Cardiac muscle cell (in vitro differentiated cells and primary cell): ENCODE data around the gene PRKCH. TPM values are rescaled to one million over a fixed set of nuclear protein-coding genes. Genes with fewer than 3 reads are reported as not detected.

Source experiments
- DNase-seq, 2 donors: peaks; one replicate each; pipeline versions ENCODE4 v3.0.0 to v3.0.0-alpha.2; 2010 to 2017; ENCODE audit warnings: low read depth in 1 of 2, low spot score in 1 of 2
- H3K27ac ChIP-seq: fragments of 200-600 bp; sonication (generic); 2 replicates; pipeline ENCODE4 v1.5.1; 2016
- H3K27me3 ChIP-seq: fragments of 200-600 bp; sonication (generic); 2 replicates; pipeline ENCODE4 v1.6.0; 2016; ENCODE audit warnings: control low read depth
- H3K36me3 ChIP-seq: fragments of 200-600 bp; sonication (generic); 2 replicates; pipeline ENCODE4 v1.5.1; 2016; ENCODE audit warnings: control low read depth
- H3K4me1 ChIP-seq: fragments of 200-600 bp; sonication (generic); 2 replicates; pipeline ENCODE4 v1.8.1; 2017; ENCODE audit warnings: low read depth, mild to moderate bottlenecking, mixed run types
- H3K4me3 ChIP-seq: fragments of 200-600 bp; sonication (generic); 2 replicates; pipeline ENCODE4 v1.5.1; 2016; ENCODE audit warnings: mild to moderate bottlenecking
- H3K9me3 ChIP-seq: fragments of 200-600 bp; sonication (generic); 2 replicates; pipeline ENCODE4 v1.5.1; 2017; ENCODE audit warnings: low read depth, mild to moderate bottlenecking, control low read depth
- CTCF ChIP-seq: IDR thresholded peaks from 2 replicates; pipeline ENCODE4 v1.5.1; 2012; ENCODE audit warnings: low read depth, mild to moderate bottlenecking, low read length
- polyA plus RNA-seq: library from polyadenylated mRNA; unstranded; fragments of >200 nt; fragmentation: Nextera tagmentation; extraction: Ambion mirVana; gene quantifications from 2 replicates; pipeline ENCODE4 v1.2.1, GENCODE V29; 2016
- total RNA-seq: library from RNA; depleted of rRNA; stranded (reverse); fragments of >200 nt; gene quantifications from 2 replicates; pipeline ENCODE4 v1.2.3, GENCODE V29; 2016

Gene PRKCH
- total and polyA plus RNA-seq, 2 experiments from 2014 or later = 51.0 to 128 TPM

- Histone ChIP-seq H3K27ac (no peak overlapping the region), H3K4me1 (peaks cover 3% of the 10 kb centered on the region), H3K36me3 (no peaks in the 10 kb centered on the region), H3K9me3 (no peaks in the 10 kb centered on the region), H3K4me3 (no peak overlapping the region), H3K27me3 (no peaks in the 10 kb centered on the region)
- no peak for DNase-seq
- no peak for TF ChIP-seq CTCF
Observed at GRCh38 chr14:61591862-61592261, 270.5 kb downstream of the PRKCH start.

- Histone ChIP-seq H3K4me1 (peaks cover 6% of the 10 kb centered on the region), H3K9me3 (no peaks in the 10 kb centered on the region), H3K27ac (no peak overlapping the region), H3K4me3 (no peak overlapping the region), H3K27me3 (no peaks in the 10 kb centered on the region), H3K36me3 (no peaks in the 10 kb centered on the region)
- DNase-seq = peak in 1 of 2 donors; percentile 48
- no peak for TF ChIP-seq CTCF
Observed at GRCh38 chr14:61593330-61593729, 272.0 kb downstream of the PRKCH start.

GRCh38 chr14:61596990-61597389 is 275.6 kb downstream of the PRKCH start:
- no peaks in the 10 kb centered on the region for H3K27me3 ChIP-seq
- H3K27ac ChIP-seq = no peak overlapping the region
- peaks cover 26% of the 10 kb centered on the region for H3K4me1 ChIP-seq
- DNase-seq = peak in 1 of 2 donors; percentile 63
- no peaks in the 10 kb centered on the region for H3K9me3 ChIP-seq
- H3K36me3 ChIP-seq = no peaks in the 10 kb centered on the region
- no peak for TF ChIP-seq CTCF
- H3K4me3 ChIP-seq = no peak overlapping the region

GRCh38 chr14:61598980-61599379 is 277.6 kb downstream of the PRKCH start:
- Histone ChIP-seq H3K4me1 (peaks cover 39% of the 10 kb centered on the region), H3K4me3 (no peak overlapping the region), H3K9me3 (no peaks in the 10 kb centered on the region), H3K36me3 (no peaks in the 10 kb centered on the region), H3K27me3 (no peaks in the 10 kb centered on the region), H3K27ac (peak overlapping the region; percentile 95)
- DNase-seq = peak; percentile 55 to 79
- no peak for TF ChIP-seq CTCF

GRCh38 chr14:61599942-61600341 is 278.6 kb downstream of the PRKCH start:
- Histone ChIP-seq H3K4me1 (peaks cover 39% of the 10 kb centered on the region), H3K36me3 (no peaks in the 10 kb centered on the region), H3K4me3 (no peak overlapping the region), H3K9me3 (no peaks in the 10 kb centered on the region), H3K27me3 (no peaks in the 10 kb centered on the region), H3K27ac (peak overlapping the region; percentile 95)
- no peak for TF ChIP-seq CTCF
- DNase-seq = no peak

Other genes starting within 250 kb of the PRKCH start
- gene TMEM30B, start 40.2 kb upstream of the PRKCH start, total RNA-seq = 0.45 TPM in 1 of 2 replicates, not detected in the other
- gene TMEM30B, start 40.2 kb upstream of the PRKCH start, polyA plus RNA-seq = 0.26 and 0.32 TPM in 2 replicates